HG02678 (cell line): ENCODE results near the gene FOXR1.
A peak's percentile ranks its signal among the peaks of the same experiment; 100 is the strongest.
"Not testable (repeated sequence)": the region's sequence is repeated elsewhere in the genome, so short reads cannot be mapped to it uniquely, and the experiment has no call there.

Source experiments
- ATAC-seq: cut with Tn5 transposase; IDR thresholded peaks from one replicate; pipeline ENCODE4 v1.9.1; 2021; ENCODE audit warnings: mild to moderate bottlenecking, moderate library complexity; ENCODE audit not compliant: unreplicated experiment

Gene FOXR1

DNA sequence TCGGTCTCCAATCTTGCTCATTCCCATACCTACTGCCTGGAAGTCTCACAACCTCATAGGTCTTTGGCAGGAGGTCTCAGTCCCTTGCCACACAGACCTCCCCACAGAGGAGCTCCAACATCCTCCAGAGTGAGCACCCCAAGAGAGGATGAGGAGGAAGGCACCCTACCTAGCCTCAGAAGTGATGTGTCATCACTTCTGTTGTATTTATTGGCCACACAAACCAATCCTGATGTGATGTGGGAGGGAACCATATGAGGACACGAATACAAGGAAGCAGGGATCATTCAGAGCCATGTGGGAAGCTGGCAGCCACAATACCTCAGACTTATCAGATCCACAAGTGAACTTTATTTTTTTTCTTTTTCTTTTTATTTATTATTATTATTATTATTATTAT lies 24.5 kb upstream of the FOXR1 start:
- ATAC-seq, result no peak

GRCh38 chr11:118948000-118948399 lies 23.6 kb upstream of the FOXR1 start:
- ATAC-seq, result no peak

DNA sequence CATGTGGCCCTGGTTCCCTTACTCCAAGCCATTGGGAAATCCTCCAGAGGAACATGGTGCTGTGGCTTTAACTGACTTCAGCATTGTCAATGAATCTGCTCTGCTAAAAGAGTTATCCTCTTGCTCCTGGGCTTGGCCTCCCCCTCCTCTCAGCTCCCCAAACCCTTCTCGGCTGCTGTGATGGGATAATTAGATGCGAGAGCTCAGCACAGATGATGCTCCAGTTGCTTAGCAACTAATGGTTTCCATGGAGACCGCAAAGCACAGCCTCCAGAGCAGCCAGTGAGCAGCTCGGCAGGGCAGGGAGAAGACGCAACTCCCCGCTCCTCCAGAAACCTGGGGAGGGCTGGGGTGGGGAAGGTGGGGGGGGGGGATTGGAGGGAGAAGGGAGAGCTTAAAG lies 18.3 kb upstream of the FOXR1 start:
- ATAC-seq, result no peak

GRCh38 chr11:118953976-118954375 lies 17.6 kb upstream of the FOXR1 start:
- not testable (repeated sequence) for ATAC-seq

- ATAC-seq, result peak; percentile 65
Observed at GRCh38 chr11:118956094-118956846, 15.3 kb upstream of the FOXR1 start, which contains the start of gene UPK2. Gene UPK2, plus strand, starts transcription at chr11:118956298. Its CDS starts 53 bp downstream, at chr11:118956351.

DNA sequence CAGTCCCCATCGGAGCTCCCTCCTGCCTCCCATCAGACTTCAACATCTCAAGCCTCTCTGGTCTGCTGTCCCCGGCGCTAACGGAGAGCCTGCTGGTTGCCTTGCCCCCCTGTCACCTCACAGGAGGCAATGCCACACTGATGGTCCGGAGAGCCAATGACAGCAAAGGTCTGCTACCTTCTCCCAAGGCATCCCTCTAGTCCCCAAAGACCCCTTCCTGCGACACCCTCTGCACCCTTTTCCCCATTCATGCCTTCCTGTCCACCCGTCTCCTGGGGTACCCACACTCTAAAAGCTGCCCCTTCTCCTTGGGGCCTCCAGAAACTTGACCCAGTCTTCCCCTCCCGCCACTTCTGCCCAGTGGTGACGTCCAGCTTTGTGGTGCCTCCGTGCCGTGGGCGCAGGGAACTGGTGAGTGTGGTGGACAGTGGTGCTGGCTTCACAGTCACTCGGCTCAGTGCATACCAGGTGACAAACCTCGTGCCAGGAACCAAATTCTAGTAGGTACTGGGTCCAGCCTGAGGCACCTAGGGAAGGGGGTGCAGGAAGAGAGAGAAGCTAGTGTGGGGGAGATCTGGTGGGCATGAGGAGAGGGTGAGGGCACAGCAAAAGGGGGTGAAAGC lies 14.6 kb upstream of the FOXR1 start:
- ATAC-seq, result no peak

GRCh38 chr11:118957549-118957948 lies 14.0 kb upstream of the FOXR1 start:
- ATAC-seq, result no peak

DNA sequence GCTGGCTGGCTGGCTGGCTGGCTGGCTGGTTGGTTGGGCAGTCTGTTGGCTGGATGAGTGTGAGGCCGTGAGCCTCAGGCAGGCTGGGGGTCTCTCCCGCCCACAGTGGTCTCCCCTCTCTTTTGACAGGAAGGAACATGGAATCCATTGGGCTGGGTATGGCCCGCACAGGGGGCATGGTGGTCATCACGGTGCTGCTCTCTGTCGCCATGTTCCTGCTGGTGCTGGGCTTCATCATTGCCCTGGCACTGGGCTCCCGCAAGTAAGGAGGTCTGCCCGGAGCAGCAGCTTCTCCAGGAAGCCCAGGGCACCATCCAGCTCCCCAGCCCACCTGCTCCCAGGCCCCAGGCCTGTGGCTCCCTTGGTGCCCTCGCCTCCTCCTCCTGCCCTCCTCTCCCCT lies 13.6 kb upstream of the FOXR1 start:
- ATAC-seq, result no peak

- no peak for ATAC-seq
Observed at GRCh38 chr11:118958577-118958976, 13.0 kb upstream of the FOXR1 start.

GRCh38 chr11:118961189-118961588 lies 10.4 kb upstream of the FOXR1 start:
- no peak for ATAC-seq

- ATAC-seq, result no peak
Observed at GRCh38 chr11:118961591-118961990, 10.0 kb upstream of the FOXR1 start.

GRCh38 chr11:118969508-118969907 lies 2.1 kb upstream of the FOXR1 start:
- not testable (repeated sequence) for ATAC-seq

GRCh38 chr11:118973985-118974384 lies 2.4 kb downstream of the FOXR1 start:
- no peak for ATAC-seq

DNA sequence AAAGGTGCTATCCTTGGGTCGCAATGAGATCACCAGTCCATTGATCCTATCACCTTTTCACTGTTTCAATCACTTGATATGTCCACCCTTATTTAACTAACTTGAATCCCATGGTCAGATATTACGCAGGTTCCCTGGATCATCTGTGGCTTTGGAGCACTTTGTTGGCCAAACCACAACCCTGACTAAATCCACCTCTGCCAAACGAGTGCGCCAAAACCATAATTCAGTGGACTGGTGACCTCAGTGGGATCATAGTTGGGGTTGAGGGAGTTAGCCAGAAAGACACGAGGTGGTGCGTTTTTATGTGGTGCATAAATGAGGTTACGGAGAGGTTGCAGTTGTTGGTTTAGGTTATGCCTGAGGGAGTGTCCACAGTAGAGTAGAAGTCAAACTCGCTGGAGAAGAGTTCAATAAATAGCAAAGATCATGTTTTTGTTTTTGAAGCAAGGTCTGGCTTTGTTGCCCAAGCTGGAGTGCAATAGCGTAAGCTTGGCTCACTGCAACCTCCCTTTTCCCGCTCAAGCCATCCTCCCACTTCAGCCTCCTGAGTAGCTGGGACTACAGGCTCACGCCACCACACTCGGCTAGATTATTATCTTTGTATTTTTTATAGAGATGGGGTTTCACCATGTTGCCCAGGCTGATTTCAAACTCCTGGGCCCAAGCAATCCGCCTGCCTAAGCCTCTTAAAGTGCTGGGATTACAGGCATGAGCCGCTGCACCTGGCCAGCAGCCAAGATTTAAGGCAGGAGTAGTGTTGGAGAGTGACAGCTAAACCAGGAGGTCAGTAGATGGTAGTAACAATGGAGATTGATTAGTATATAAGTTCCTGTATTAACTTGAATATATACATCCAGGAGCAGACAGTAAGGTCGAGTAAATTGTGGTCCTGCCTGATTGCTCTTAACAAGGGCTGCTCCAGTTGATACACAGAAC lies 4.5 kb downstream of the FOXR1 start:
- no peak for ATAC-seq

- ATAC-seq, result no peak
Observed at GRCh38 chr11:118979434-118979833, 7.9 kb downstream of the FOXR1 start.

- ATAC-seq, result no peak
Observed at GRCh38 chr11:118980191-118980881, 8.8 kb downstream of the FOXR1 start.

DNA sequence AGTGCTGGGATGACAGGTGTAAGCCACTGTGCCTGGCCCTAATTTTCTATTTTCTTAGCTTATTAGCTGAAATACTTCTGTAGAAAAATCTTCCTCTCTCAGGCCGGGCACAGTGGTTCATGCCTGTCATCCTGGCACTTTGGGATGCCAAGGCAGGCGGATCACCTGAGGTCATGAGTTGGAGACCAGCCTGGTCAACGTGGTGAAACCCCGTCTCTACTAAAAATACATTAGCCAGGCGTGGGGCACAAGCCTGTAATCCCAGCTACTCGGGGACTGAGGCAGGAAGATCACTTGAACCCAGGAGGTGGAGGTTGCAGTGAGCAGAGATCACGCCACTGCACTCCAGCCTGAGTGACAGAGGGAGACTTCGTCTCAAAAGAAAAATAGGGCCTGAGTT lies 12.8 kb downstream of the FOXR1 start:
- ATAC-seq, result not testable (repeated sequence)

DNA sequence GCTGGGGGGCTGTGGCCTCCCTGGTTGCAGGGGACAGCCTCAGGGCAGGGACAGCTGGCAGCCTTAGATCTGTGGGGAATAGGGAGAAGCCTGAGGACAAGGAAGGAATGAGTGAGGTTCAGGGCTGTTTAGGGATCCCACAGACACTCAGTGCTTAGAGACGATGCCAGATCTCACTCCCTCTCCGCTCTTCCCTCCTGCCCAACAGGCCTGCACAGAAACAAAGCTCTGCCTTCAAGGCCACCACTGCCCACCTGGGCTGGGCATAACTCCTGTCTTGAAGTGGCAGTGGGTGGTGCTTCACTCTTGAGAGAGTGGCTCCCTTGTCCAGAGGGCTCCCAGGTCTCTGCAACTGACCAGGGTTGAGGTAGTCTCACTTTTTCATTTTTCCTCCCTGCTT lies 13.3 kb downstream of the FOXR1 start:
- no peak for ATAC-seq

DNA sequence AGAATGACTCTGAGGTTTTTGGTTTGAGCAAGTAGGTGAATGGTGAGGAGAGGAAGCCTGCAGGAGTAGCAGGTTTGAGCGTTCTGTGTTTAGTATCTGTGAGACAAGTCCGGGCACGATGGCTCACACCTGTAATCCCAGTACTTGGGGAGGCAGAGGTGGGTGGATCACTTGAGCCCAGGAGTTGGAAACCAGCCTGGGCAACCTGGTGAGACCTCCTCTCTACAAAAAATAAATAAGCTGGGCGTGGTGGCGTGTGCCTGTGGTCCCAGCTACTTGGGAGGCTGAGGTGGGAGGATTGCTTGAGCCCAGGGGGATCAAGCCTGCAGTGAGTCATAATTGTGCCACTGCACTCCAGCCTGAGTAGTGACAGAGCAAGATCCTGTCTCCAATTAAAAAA lies 16.7 kb downstream of the FOXR1 start:
- no peak for ATAC-seq

DNA sequence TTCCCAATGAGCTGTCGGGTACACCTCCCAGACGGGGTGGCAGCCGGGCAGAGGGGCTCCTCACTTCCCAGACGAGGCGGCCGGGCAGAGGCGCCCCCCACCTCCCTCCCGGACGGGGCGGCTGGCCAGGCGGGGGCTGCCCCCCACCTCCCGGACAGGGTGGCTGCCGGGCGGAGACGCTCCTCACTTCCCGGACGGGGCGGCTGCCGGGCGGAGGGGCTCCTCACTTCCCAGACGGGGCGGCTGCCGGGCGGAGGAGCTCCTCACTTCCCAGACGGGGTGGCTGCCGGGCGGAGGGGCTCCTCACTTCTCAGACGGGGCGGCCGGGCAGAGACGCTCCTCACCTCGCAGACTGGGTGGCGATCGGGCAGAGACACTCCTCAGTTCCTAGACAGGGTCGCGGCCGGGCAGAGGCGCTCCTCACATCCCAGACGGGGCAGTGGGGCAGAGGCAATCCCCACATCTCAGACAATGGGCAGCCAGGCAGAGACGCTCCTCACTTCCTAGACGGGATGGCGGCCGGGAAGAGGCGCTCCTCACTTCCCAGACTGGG lies 20.0 kb downstream of the FOXR1 start:
- not testable (repeated sequence) for ATAC-seq
